Esophagus muscularis mucosa (tissue), 4 donors: Measurements from ENCODE around the gene ATP7B.

Experiments used
- EP300 ChIP-seq: sonication (generic); formaldehyde crosslinking; IDR thresholded peaks from one replicate; pipeline ENCODE4 v1.6.1; 2017; ENCODE audit warnings: antibody characterized with exemption
- POLR2A ChIP-seq: fragments of 450-650 bp; IDR thresholded peaks from one replicate; pipeline ENCODE4 v1.6.1; 2017; ENCODE audit warnings: antibody characterized with exemption, moderate library complexity, mild to moderate bottlenecking, low read depth
- POLR2AphosphoS5 ChIP-seq, 2 donors: sonication (generic); formaldehyde crosslinking; IDR thresholded peaks; one replicate each; pipeline ENCODE4 v1.6.1; 2017; ENCODE audit warnings: antibody characterized with exemption in 2 of 2
- TF ChIP-seq, protein P1 (sequence below), 3 experiments: fragments of 200-600 bp in 2 of 3; fragments of 450-650 bp in 1 of 3; sonication (generic) in 2 of 3; IDR thresholded peaks; one replicate each; pipeline ENCODE4 v1.5.1; 2017 to 2019; ENCODE audit warnings: antibody characterized with exemption in 3 of 3, mild to moderate bottlenecking in 2 of 3, moderate library complexity in 1 of 3

DNA sequence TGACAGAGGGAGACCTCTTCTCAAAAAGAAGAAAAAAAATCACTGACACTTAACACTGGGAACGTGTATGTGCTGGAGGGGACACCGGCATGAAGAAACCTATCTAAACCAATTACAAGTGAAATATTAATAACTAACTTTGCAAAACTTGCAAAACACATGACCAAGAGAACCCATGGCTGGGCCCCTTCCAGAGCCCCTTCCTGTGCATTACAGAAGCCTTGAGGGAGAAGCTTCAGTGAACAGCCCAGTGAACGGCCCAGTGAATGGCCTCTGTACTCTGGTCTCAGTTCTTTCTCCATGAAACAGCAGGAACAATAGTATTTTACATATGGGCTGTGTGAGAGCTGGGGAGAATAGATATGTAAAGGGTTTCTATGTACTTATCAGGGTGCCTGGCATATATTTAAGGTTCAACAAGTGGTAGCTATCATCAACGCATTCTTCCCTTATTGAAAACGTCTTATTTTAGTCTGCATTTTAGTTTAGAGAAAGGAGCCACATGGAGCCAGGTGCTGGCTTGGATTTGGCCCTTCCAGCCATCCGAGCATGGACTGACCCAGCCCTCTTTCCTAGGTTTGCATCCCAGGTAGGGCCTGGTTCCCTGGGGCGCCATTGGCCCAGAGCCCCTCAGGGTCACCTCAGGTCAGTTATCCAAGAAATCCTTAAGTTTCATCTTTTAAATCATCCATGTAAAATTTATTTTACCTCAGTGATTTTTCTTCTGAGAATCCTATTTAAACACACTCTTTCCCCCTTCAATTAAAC lies 95.0 kb downstream of the ATP7B start:
- TF ChIP-seq, protein P1, sequence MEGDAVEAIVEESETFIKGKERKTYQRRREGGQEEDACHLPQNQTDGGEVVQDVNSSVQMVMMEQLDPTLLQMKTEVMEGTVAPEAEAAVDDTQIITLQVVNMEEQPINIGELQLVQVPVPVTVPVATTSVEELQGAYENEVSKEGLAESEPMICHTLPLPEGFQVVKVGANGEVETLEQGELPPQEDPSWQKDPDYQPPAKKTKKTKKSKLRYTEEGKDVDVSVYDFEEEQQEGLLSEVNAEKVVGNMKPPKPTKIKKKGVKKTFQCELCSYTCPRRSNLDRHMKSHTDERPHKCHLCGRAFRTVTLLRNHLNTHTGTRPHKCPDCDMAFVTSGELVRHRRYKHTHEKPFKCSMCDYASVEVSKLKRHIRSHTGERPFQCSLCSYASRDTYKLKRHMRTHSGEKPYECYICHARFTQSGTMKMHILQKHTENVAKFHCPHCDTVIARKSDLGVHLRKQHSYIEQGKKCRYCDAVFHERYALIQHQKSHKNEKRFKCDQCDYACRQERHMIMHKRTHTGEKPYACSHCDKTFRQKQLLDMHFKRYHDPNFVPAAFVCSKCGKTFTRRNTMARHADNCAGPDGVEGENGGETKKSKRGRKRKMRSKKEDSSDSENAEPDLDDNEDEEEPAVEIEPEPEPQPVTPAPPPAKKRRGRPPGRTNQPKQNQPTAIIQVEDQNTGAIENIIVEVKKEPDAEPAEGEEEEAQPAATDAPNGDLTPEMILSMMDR (IDR thresholded peaks at IDR 0.05): no peak
- TF ChIP-seq EP300 (no peak), POLR2A (no peak), POLR2AphosphoS5 (IDR thresholded peaks at IDR 0.05) (no peak)
